Stimulated activated CD4-positive, alpha-beta T cell treated with anti-CD3 and anti-CD28 coated beads, Interleukin-1b, Interleukin-23, amount 100 ng/mL, for 4 hours (primary cell): ENCODE data around the gene ZNF808.
A peak's percentile ranks its signal among the peaks of the same experiment; 100 is the strongest.
"Not testable (repeated sequence)": the region's sequence is repeated elsewhere in the genome, so short reads cannot be mapped to it uniquely, and the experiment has no call there.

Source experiments
- DNase-seq, 2 donors: peaks; one replicate each; pipeline ENCODE4 v3.0.0-alpha.2; 2020; ENCODE audit warnings: low read depth in 2 of 2

Gene ZNF808

GRCh38 chr19:52593441-52593840 is 66.0 kb downstream of the ZNF808 start:
- DNase-seq = not testable (repeated sequence)

DNA sequence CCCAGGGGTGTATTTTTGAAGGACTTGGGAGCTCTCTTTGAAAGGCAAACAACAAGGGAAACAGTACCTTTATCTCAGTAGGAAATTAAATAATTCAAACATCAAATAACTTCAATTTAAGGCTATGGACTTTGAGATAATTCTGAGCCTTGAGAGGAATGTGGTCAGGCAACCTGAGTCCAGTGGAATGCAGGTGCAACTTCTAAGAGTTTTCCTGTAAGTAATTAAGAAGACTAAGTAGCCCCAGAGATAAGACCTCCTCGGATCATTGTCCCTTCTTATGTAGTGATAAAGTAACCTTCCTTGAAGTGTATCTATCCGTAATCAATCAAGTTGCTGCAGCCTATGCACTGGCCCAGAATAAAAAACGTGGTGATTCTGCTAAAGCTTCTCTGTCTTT is 71.8 kb downstream of the ZNF808 start:
- DNase-seq = no peak

DNA sequence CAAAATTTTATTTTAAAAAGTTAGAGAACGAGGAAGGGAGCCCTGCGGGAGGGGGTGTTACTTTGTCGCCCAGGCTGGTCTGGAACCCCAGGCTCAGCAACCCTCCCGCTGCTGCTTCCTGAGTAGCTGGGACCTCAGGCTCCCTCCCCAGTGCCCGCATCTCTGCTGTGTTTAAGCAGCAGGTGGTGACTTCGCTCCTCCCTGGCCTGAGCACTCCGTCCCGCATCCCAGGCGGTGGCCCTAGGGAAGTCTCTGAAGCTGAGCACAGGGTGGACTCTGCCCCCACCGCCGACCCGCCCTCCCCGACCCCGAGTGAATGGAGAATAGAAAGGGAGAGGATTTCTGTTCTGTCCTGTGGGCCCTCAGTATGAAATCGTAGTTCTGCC is 73.2 kb downstream of the ZNF808 start:
- peak in 1 of 2 donors; percentile 1 for DNase-seq

- peak; percentile 93 to 95 for DNase-seq
These were observed 73.8 kb downstream of the ZNF808 start for GRCh38 chr19:52601025-52601973.

- DNase-seq = not testable (repeated sequence)
These were observed 74.5 kb downstream of the ZNF808 start for GRCh38 chr19:52601974-52602366.

- DNase-seq = no peak
These were observed 75.5 kb downstream of the ZNF808 start for GRCh38 chr19:52602941-52603340.

DNA sequence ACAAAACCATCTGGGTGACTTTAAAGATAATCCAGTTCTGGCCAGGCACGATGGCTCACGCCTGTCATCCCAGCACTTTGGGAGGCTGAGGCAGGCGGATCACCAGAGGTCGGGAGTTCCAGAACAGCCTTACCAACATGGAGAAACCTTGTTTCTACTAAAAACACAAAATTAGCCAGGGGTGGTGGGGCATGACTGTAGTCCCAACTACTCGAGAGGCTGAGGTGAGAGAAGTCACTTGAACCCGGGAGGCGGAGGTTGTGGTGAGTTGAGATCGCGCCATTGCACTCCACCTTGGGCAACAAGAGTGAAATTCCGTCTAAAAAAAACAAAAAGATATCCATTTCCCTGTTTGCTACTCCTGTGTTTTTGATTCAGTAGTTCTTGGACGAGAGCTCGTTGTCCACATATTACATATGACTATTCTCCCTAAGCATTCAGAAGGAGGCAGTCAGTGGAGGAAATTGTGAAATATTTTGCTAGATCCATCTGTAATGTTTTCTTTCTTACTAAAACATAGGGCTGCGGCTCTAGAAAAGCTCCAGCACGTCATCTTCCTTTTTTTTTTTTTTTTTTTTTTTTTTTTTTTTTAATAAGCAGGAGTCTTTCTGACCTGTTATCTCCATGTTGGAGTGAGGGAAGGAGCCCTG is 76.2 kb downstream of the ZNF808 start:
- no peak for DNase-seq
